CD4-positive, alpha-beta memory T cell (primary cell): ENCODE results near the gene FRA10AC1. TPM values are rescaled to one million over a fixed set of nuclear protein-coding genes. Genes with fewer than 3 reads are reported as not detected.

ENCODE experiments used
- CTCF ChIA-PET: fragments of 350-600 bp; sonication (Branson Sonifier 250); formaldehyde crosslinking; loops from one replicate; lab custom pipeline; 2021; ENCODE audit warnings: inconsistent platforms; ENCODE audit not compliant: partially characterized antibody; lab: Charles Lee
- POLR2A ChIA-PET: fragments of 350-600 bp; sonication (Branson Sonifier 250); formaldehyde crosslinking; loops from one replicate; lab custom pipeline; 2021; ENCODE audit not compliant: partially characterized antibody; lab: Charles Lee
- DNase-seq, 5 donors: peaks; one replicate each; pipeline versions ENCODE4 v3.0.0 to v3.0.0-alpha.2; 2020 to 2022; ENCODE audit warnings: mixed read lengths in 1 of 5
- H3K27ac ChIP-seq: one replicate; pipeline ENCODE4 v1.7.0; 2013; ENCODE audit warnings: low read depth, low read length
- H3K27me3 ChIP-seq: 2 replicates; pipeline ENCODE4 v1.7.0; 2013; ENCODE audit warnings: mild to moderate bottlenecking, low read length, moderate library complexity; ENCODE audit not compliant: insufficient read depth
- H3K36me3 ChIP-seq: 2 replicates; pipeline ENCODE4 v1.7.0; 2013; ENCODE audit warnings: mild to moderate bottlenecking, low read length, moderate library complexity; ENCODE audit not compliant: insufficient read depth
- H3K4me1 ChIP-seq: 2 replicates; pipeline ENCODE4 v1.7.0; 2013; ENCODE audit warnings: mild to moderate bottlenecking, low read length, moderate library complexity; ENCODE audit not compliant: insufficient read depth
- H3K4me3 ChIP-seq, 2 donors: one replicate each; pipeline ENCODE4 v1.7.0; 2013; ENCODE audit warnings: low read length in 2 of 2, mild to moderate bottlenecking in 1 of 2
- H3K9me3 ChIP-seq, 2 donors: one replicate each; pipeline ENCODE4 v1.7.0; 2013; ENCODE audit warnings: low read length in 2 of 2, control low read depth in 1 of 2; ENCODE audit not compliant: control insufficient read depth in 1 of 2
- H3K27ac Mint-ChIP-seq, 7 donors: one replicate each; pipeline ENCODE4 v1.8.0; 2020 to 2021; ENCODE audit warnings: mixed read lengths in 7 of 7, mild to moderate bottlenecking in 6 of 7, inconsistent platforms in 3 of 7, moderate library complexity in 3 of 7
- H3K27me3 Mint-ChIP-seq, 2 donors: one replicate each; pipeline ENCODE4 v1.8.0; 2020 to 2021; ENCODE audit warnings: mixed read lengths in 2 of 2
- H3K36me3 Mint-ChIP-seq, 2 donors: one replicate each; pipeline ENCODE4 v1.8.0; 2020 to 2021; ENCODE audit warnings: mixed read lengths in 2 of 2, inconsistent platforms in 1 of 2, mild to moderate bottlenecking in 1 of 2
- H3K4me1 Mint-ChIP-seq, 4 donors: one replicate each; pipeline ENCODE4 v1.8.0; 2020 to 2021; ENCODE audit warnings: mixed read lengths in 4 of 4, mild to moderate bottlenecking in 1 of 4
- H3K4me3 Mint-ChIP-seq, 8 donors: one replicate each; pipeline ENCODE4 v1.8.0; 2020 to 2021; ENCODE audit warnings: mixed read lengths in 8 of 8, mild to moderate bottlenecking in 7 of 8, moderate library complexity in 6 of 8, inconsistent platforms in 3 of 8
- H3K9me3 Mint-ChIP-seq, 8 donors: one replicate each; pipeline ENCODE4 v1.8.0; 2020 to 2021; ENCODE audit warnings: mixed read lengths in 8 of 8, mild to moderate bottlenecking in 5 of 8, inconsistent platforms in 3 of 8, moderate library complexity in 1 of 8
- intact Hi-C: fragments of 100-400 bp; cut with micrococcal nuclease; formaldehyde crosslinking; loops from one replicate; pipeline ENCODE4 v1.15.1; 2023
- polyA plus RNA-seq, 2 donors: library from polyadenylated mRNA; unstranded; fragments of 300-500 nt; fragmentation: Illumina TruSeq; gene quantifications; one replicate each; pipeline ENCODE4 v1.2.3, GENCODE V29; 2021
- total RNA-seq, 2 experiments: library from RNA; stranded (reverse); gene quantifications; one replicate each; pipeline ENCODE4 v1.2.3, GENCODE V29; 2021

Gene FRA10AC1
- total and polyA plus RNA-seq, 4 experiments from 2014 or later, result 7.1 to 32.5 (median 15.1) TPM

DNA sequence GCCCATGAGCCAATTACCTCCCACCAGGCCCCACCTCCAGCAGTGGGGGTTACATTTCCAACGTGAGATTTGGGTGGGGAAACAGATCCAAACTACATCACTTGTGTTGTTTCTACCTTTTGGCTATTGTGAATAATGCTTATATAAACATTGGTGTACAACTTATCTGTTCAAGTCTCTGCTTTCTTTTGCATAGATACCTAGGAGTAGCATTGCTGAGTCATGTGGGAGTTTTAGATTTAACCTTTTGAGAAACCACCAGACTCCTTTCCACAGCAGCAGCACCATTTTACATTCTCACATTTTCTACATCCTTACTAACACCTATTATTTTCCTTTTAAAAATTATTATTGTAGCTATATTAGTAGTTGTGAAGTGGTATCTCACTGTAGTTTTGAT is 14.4 kb upstream of the FRA10AC1 start:
- Histone ChIP-seq H3K4me1 (no peaks in the 10 kb centered on the region), H3K9me3 (no peaks in the 10 kb centered on the region), H3K27me3 (no peaks in the 10 kb centered on the region), H3K27ac (no peak overlapping the region), H3K4me3 (no peak overlapping the region), H3K36me3 (no peaks in the 10 kb centered on the region)
- Mint-ChIP-seq H3K4me3 (no peak overlapping the region), H3K27me3 (peaks cover 12 to 24% of the 10 kb centered on the region in 2 donors), H3K36me3 (no peaks in the 10 kb centered on the region), H3K9me3 (no peaks in the 10 kb centered on the region), H3K27ac (no peak overlapping the region), H3K4me1 (no peaks in the 10 kb centered on the region)
- DNase-seq, result no peak
- POLR2A ChIA-PET, result no interaction called here
- intact Hi-C loops, result no loop called here
- CTCF ChIA-PET, result no interaction called here

DNA sequence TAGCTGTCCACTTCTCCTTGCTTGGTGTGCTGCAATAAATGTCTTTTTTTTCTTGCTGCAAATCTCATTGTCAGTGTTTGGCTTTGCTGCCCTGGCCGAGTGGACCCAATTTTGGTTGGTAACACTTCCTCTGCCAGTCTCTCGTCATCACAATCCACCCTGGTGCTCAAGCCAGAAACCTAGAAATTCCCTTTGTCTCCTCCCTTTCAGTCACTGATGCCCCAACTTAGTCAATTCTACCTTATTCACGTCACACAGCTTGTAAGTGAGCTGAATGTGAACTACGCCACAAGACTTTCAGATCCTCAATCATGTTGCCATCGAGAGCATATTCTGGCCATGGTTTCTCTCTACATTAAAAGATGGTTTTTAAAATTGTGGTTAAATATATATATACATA is 13.0 kb upstream of the FRA10AC1 start:
- Histone ChIP-seq H3K4me3 (no peak overlapping the region), H3K36me3 (no peaks in the 10 kb centered on the region), H3K27ac (no peak overlapping the region), H3K27me3 (no peaks in the 10 kb centered on the region), H3K4me1 (no peaks in the 10 kb centered on the region), H3K9me3 (no peaks in the 10 kb centered on the region)
- Mint-ChIP-seq H3K36me3 (no peaks in the 10 kb centered on the region), H3K4me1 (no peaks in the 10 kb centered on the region), H3K9me3 (no peaks in the 10 kb centered on the region), H3K4me3 (no peak overlapping the region), H3K27me3 (peaks cover 12 to 16% of the 10 kb centered on the region in 2 donors), H3K27ac (no peak overlapping the region)
- DNase-seq, result no peak
- POLR2A ChIA-PET, result no interaction called here
- CTCF ChIA-PET, result no interaction called here
- intact Hi-C loops, result no loop called here

DNA sequence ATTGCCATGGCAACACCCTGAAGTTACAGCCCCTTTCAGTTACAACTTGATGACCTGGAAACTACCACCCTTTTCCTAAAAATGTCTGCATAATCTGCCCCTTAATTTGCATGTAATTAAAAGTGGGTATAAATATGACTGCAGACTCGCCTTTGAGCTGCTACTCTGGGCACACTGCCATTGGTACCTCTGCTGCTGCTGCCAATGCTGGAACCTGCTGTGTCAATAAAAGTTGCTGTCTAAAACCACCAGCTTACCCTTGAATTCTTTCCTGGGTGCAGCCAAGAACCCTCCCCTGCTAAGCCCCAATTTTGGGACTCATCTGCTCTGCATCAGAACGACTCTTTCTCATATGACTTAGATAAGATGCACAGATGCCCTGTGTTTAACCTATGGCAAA is 10.2 kb upstream of the FRA10AC1 start:
- no peaks in the 10 kb centered on the region for H3K9me3 ChIP-seq
- H3K4me1 ChIP-seq, result no peaks in the 10 kb centered on the region
- no peak for DNase-seq
- Mint-ChIP-seq H3K36me3 (no peaks in the 10 kb centered on the region), H3K4me1 (no peaks in the 10 kb centered on the region), H3K4me3 (no peak overlapping the region), H3K27me3 (peaks cover 3 to 8% of the 10 kb centered on the region in 2 donors), H3K9me3 (no peaks in the 10 kb centered on the region), H3K27ac (no peak overlapping the region)
- H3K36me3 ChIP-seq, result no peaks in the 10 kb centered on the region
- intact Hi-C loops, result no loop called here
- POLR2A ChIA-PET, result no interaction called here
- no peak overlapping the region for H3K27ac ChIP-seq
- no peaks in the 10 kb centered on the region for H3K27me3 ChIP-seq
- no peak overlapping the region for H3K4me3 ChIP-seq
- CTCF ChIA-PET, result no interaction called here

DNA sequence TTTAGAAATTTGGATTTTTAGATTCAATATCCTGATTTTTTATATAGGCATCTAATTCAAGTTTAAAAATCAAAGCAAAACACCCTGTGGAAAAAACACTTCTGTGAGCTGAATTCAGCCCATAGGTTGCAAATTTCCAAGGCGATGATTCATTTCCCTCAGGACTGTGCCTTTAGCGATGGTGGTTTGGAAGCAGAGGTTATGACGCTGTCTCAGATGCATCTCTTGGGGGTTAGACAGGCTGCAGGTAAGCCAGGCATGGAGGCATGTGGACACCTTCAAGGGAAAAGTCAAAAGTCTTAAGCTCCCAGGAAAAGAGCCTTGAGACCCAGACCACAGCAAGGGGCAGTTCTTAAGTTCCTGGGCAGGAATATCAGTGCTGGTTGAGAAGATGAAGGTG is 9.5 kb upstream of the FRA10AC1 start:
- CTCF ChIA-PET, result no interaction called here
- no peak for DNase-seq
- H3K9me3 Mint-ChIP-seq, result no peaks in the 10 kb centered on the region
- intact Hi-C loops, result no loop called here
- H3K27me3 Mint-ChIP-seq, result peaks cover 3 to 8% of the 10 kb centered on the region in 2 donors
- no peaks in the 10 kb centered on the region for H3K27me3 ChIP-seq
- H3K36me3 Mint-ChIP-seq, result no peaks in the 10 kb centered on the region
- no peak overlapping the region for H3K4me3 ChIP-seq
- no peak overlapping the region for H3K4me3 Mint-ChIP-seq
- no peaks in the 10 kb centered on the region for H3K9me3 ChIP-seq
- no peak overlapping the region for H3K27ac ChIP-seq
- no peaks in the 10 kb centered on the region for H3K4me1 Mint-ChIP-seq
- no peaks in the 10 kb centered on the region for H3K36me3 ChIP-seq
- H3K4me1 ChIP-seq, result no peaks in the 10 kb centered on the region
- peak overlapping the region in 1 of 7 donors; percentile 44 for H3K27ac Mint-ChIP-seq
- POLR2A ChIA-PET, result no interaction called here

DNA sequence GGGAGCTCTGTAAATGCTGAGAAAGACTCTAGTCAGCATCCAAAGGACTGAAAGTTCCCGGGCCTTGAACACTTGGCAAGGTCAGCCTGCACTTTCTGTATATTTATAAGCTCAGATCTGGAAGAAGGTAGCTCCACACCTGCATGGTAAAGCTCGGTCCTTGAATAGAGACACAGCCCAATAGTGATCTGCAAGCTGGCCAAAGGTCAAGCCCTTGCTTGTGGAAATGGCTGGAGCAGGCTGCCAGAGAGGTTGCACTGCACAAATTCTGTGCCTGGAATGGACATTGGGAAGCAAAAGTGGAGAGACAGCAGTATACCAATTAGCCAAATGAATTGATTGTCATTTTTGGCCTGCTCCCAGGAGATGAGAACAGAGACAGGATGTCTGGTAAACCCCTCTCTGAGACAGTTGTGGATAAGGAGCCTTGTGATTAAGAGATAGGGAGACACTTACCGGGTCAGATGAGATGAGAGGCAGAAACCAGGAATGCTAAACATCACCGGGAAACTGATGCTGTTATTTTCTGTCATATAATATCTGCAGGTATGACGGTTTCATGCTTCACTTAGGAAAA is 8.0 kb upstream of the FRA10AC1 start:
- Mint-ChIP-seq H3K27me3 (peaks cover 2 to 8% of the 10 kb centered on the region in 2 donors), H3K36me3 (no peaks in the 10 kb centered on the region), H3K27ac (no peak overlapping the region), H3K4me3 (no peak overlapping the region), H3K9me3 (no peaks in the 10 kb centered on the region), H3K4me1 (peaks cover 0 to 2% (median 0%) of the 10 kb centered on the region in 4 donors)
- Histone ChIP-seq H3K27me3 (no peaks in the 10 kb centered on the region), H3K4me1 (no peaks in the 10 kb centered on the region), H3K4me3 (no peak overlapping the region), H3K9me3 (no peaks in the 10 kb centered on the region), H3K27ac (no peak overlapping the region), H3K36me3 (no peaks in the 10 kb centered on the region)
- ChIA-PET CTCF (no interaction called here), POLR2A (no interaction called here)
- no peak for DNase-seq
- intact Hi-C loops, result no loop called here

DNA sequence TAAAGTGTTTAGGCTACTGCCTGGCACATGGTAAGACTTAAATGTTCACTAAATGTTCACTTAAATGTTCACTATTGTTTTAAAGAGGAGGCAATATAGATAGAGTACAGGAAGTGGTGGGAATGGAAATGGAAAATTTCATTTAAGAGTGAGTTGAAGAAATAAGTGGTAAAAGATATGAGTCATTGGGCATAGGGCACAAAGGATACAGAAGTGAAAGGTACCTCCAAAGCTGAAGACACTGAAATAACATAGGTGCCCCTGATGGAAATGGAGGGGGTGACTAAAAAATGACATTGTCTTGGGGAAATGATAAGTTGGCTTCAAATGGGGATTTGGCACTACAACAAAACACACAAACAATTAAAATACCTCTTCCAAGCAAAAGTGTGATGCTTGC is 5.2 kb upstream of the FRA10AC1 start:
- H3K27ac ChIP-seq, result no peak overlapping the region
- ChIA-PET CTCF (interaction anchor here (0.9 to 2.1 kb wide), 2 partner anchors 10 to 19 kb away, joined by 5 to 9 read pairs; no protein-coding TSS in a partner anchor), POLR2A (no interaction called here)
- Mint-ChIP-seq H3K27ac (peak overlapping the region in 1 of 7 donors; percentile 47), H3K4me1 (peaks cover 4 to 6% (median 5%) of the 10 kb centered on the region in 4 donors), H3K36me3 (no peaks in the 10 kb centered on the region), H3K27me3 (peaks cover 0 to 3% of the 10 kb centered on the region in 2 donors), H3K9me3 (no peaks in the 10 kb centered on the region), H3K4me3 (no peak overlapping the region)
- peaks cover 4% of the 10 kb centered on the region for H3K4me1 ChIP-seq
- H3K36me3 ChIP-seq, result no peaks in the 10 kb centered on the region
- no peak for DNase-seq
- no peak overlapping the region for H3K4me3 ChIP-seq
- no peaks in the 10 kb centered on the region for H3K9me3 ChIP-seq
- intact Hi-C loops, result loop anchor here (10.0 kb wide), 1 partner anchor 1987 kb away; the partner anchor contains the start of gene TCTN3
- H3K27me3 ChIP-seq, result no peaks in the 10 kb centered on the region

DNA sequence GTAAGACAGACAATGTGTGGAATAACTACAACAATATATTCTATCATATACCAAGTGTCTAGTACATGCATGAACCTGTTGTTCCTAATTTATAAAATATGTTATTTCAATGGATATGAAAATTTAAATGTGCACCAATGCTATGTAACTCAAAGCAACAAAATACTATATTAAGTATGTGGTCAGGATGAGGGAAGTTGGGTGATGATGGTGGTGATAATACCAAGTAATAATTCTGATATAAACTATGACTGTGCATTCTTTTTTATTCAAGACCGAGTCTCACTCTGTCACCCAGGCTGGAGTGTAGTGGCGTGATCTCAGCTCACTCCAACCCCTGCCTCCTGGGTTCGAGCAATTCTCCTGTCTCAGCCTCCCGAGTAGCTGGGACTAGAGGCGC is 2.1 kb upstream of the FRA10AC1 start:
- Mint-ChIP-seq H3K27ac (no peak overlapping the region), H3K4me3 (peak overlapping the region in 2 of 8 donors; percentile 28 to 76), H3K9me3 (no peaks in the 10 kb centered on the region), H3K27me3 (no peaks in the 10 kb centered on the region), H3K4me1 (peaks cover 4 to 15% (median 11%) of the 10 kb centered on the region in 4 donors), H3K36me3 (peaks cover 0 to 3% of the 10 kb centered on the region in 2 donors)
- Histone ChIP-seq H3K36me3 (no peaks in the 10 kb centered on the region), H3K9me3 (no peaks in the 10 kb centered on the region), H3K4me3 (no peak overlapping the region), H3K27me3 (no peaks in the 10 kb centered on the region), H3K27ac (no peak overlapping the region), H3K4me1 (peaks cover 25% of the 10 kb centered on the region)
- intact Hi-C loops, result loop anchor here (5.0 to 10.0 kb wide), 6 partner anchors 188 to 1990 kb away; partner anchors contain the start of genes BTAF1, EXOC6, KIF11 and NOC3L
- DNase-seq, result no peak
- ChIA-PET POLR2A (no interaction called here), CTCF (no interaction called here)
